ENCODE measurements around the gene CTBP1.

CTBP1 gene

DNA sequence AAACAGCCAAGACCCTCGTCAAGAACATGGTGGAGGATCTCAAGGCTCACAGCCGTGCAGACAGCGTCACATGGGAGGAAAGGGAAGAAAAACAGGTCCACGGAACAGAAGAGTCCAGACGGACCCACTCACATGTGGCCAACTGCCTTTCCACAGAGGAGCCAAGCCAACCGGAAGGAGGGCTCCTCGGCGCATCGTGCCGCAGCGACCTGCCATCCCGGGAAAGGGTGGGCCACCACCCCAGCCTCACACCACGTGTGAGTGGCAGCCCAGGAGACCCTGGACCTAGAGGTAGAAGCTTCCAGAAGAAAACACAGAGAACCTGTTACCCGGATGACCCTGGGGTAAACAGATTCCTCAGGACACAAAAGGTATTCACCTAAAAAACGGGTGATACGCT is 28.4 kb downstream of the CTBP1 start:
- H3K4me3 ChIP-seq (replicated peaks; ENCODE audit: insufficient read depth, low read length): no peak overlapping the region
- no peak for DNase-seq (ENCODE audit: low read depth in 1 of 2, low spot score in 1 of 2)
- H3K27me3 ChIP-seq (ENCODE audit: insufficient read depth, poor library complexity, severe bottlenecking): no peaks in the 10 kb centered on the region
- no peak overlapping the region for H3K27ac ChIP-seq (replicated peaks)
- TF ChIP-seq, protein P1, sequence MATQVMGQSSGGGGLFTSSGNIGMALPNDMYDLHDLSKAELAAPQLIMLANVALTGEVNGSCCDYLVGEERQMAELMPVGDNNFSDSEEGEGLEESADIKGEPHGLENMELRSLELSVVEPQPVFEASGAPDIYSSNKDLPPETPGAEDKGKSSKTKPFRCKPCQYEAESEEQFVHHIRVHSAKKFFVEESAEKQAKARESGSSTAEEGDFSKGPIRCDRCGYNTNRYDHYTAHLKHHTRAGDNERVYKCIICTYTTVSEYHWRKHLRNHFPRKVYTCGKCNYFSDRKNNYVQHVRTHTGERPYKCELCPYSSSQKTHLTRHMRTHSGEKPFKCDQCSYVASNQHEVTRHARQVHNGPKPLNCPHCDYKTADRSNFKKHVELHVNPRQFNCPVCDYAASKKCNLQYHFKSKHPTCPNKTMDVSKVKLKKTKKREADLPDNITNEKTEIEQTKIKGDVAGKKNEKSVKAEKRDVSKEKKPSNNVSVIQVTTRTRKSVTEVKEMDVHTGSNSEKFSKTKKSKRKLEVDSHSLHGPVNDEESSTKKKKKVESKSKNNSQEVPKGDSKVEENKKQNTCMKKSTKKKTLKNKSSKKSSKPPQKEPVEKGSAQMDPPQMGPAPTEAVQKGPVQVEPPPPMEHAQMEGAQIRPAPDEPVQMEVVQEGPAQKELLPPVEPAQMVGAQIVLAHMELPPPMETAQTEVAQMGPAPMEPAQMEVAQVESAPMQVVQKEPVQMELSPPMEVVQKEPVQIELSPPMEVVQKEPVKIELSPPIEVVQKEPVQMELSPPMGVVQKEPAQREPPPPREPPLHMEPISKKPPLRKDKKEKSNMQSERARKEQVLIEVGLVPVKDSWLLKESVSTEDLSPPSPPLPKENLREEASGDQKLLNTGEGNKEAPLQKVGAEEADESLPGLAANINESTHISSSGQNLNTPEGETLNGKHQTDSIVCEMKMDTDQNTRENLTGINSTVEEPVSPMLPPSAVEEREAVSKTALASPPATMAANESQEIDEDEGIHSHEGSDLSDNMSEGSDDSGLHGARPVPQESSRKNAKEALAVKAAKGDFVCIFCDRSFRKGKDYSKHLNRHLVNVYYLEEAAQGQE (IDR thresholded peaks at IDR 0.05; ENCODE audit: insufficient replicate concordance, low read depth): no peak
- TF ChIP-seq, protein P2, sequence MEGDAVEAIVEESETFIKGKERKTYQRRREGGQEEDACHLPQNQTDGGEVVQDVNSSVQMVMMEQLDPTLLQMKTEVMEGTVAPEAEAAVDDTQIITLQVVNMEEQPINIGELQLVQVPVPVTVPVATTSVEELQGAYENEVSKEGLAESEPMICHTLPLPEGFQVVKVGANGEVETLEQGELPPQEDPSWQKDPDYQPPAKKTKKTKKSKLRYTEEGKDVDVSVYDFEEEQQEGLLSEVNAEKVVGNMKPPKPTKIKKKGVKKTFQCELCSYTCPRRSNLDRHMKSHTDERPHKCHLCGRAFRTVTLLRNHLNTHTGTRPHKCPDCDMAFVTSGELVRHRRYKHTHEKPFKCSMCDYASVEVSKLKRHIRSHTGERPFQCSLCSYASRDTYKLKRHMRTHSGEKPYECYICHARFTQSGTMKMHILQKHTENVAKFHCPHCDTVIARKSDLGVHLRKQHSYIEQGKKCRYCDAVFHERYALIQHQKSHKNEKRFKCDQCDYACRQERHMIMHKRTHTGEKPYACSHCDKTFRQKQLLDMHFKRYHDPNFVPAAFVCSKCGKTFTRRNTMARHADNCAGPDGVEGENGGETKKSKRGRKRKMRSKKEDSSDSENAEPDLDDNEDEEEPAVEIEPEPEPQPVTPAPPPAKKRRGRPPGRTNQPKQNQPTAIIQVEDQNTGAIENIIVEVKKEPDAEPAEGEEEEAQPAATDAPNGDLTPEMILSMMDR (IDR thresholded peaks at IDR 0.05; ENCODE audit: insufficient read depth, low read length): no peak
- TF ChIP-seq GABPA (IDR thresholded peaks at IDR 0.05; ENCODE audit: low read depth) (no peak), SPI1 (IDR thresholded peaks at IDR 0.05; ENCODE audit: borderline replicate concordance, low read depth) (no peak), POLR2AphosphoS5 (IDR thresholded peaks at IDR 0.05; ENCODE audit: low read depth) (no peak)

DNA sequence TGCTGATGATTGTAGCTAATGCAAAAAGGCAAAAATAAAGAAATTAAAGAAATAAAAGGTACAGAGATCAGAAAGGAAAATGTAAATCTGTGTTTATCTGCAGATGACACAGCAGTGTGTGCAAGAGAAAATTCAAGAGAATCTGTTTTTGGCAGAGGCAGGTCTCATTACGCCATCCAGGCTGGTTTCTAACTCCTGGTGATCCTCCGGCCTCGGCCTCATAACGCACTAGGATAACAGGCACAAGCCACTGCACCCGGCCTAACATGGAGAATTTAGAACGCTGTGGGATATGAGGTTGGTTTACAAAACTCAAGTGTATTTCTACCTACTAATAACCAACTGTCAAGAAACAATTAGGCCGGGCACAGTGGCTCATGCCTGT is 29.4 kb downstream of the CTBP1 start:
- Histone ChIP-seq H3K27me3 (ENCODE audit: insufficient read depth, poor library complexity, severe bottlenecking) (no peaks in the 10 kb centered on the region), H3K27ac (replicated peaks) (peak overlapping the region; percentile 28), H3K4me3 (replicated peaks; ENCODE audit: insufficient read depth, low read length) (no peak overlapping the region)
- TF ChIP-seq, protein P2 (IDR thresholded peaks at IDR 0.05; ENCODE audit: insufficient read depth, low read length): no peak
- TF ChIP-seq, protein P1 (IDR thresholded peaks at IDR 0.05; ENCODE audit: insufficient replicate concordance, low read depth): no peak
- TF ChIP-seq GABPA (IDR thresholded peaks at IDR 0.05; ENCODE audit: low read depth) (no peak), SPI1 (IDR thresholded peaks at IDR 0.05; ENCODE audit: borderline replicate concordance, low read depth) (no peak), POLR2AphosphoS5 (IDR thresholded peaks at IDR 0.05; ENCODE audit: low read depth) (no peak)
- DNase-seq (ENCODE audit: low read depth in 1 of 2, low spot score in 1 of 2): no peak

DNA sequence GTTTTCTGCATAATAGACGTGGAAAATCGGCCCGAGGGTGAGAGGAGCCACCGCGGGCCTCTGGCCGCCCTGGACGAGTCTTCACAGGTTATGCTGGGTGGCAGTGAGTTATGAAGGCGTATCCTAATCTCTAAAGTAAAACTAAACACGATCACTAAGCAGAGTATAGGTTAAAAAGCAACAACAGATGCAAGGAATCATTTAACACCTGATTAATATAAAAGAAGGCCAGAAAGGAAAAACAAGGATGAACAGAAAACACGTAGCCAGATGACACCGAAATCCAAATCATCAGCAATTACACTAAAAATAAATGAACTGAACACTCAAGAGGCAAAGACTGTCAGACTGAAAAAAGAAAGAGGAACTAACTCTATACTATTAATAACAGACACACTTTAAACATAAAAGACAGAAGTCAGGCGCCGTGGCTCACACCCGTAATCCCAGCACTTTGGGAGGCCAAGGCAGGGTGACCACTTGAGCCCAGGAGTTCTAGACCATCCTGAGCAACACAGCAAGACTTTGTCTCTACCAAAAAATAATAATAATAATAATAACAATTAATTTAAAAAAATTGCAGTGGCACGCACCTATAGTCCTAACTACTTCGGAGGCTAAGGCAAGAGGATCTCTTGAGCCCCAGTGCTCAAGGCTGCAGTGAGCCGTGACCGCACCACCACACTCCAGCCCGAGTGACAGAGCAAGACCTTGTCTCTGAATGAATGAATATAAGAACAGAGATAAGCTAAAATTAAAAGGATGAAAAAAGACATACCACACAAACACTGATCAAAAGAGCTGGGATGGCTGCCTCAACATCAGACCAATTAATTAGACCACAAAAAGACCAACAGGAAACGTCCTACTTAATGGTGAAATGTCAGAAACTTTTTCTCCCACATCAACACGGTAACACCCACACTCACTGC is 30.0 kb downstream of the CTBP1 start:
- peak in 1 of 2 experiments; percentile 44 for DNase-seq (ENCODE audit: low read depth in 1 of 2, low spot score in 1 of 2)
- TF ChIP-seq, protein P1 (IDR thresholded peaks at IDR 0.05; ENCODE audit: insufficient replicate concordance, low read depth): no peak
- TF ChIP-seq SPI1 (IDR thresholded peaks at IDR 0.05; ENCODE audit: borderline replicate concordance, low read depth): peak; percentile 12; the same call in 1 of the 2 replicates
- Histone ChIP-seq H3K27me3 (ENCODE audit: insufficient read depth, poor library complexity, severe bottlenecking) (no peaks in the 10 kb centered on the region), H3K4me3 (replicated peaks; ENCODE audit: insufficient read depth, low read length) (no peak overlapping the region), H3K27ac (replicated peaks) (peak overlapping the region; percentile 28)
